HG02571 (cell line): Measurements from ENCODE around the gene KLK11.

ENCODE experiments used
- ATAC-seq: cut with Tn5 transposase; IDR thresholded peaks from one replicate; pipeline ENCODE4 v1.9.1; 2021; ENCODE audit warnings: mild to moderate bottlenecking, moderate library complexity; ENCODE audit not compliant: unreplicated experiment

KLK11 gene

GRCh38 chr19:50974702-50975556 lies 51.5 kb downstream of the KLK11 start:
- no peak for ATAC-seq

- no peak for ATAC-seq
These were observed 53.5 kb downstream of the KLK11 start for GRCh38 chr19:50972795-50973376.
